OCI-LY7 (cell line): ENCODE data around the gene GABRB3.

Experiments used
- CTCF ChIP-seq: fragments of 200-600 bp; sonication (generic); conservative IDR thresholded peaks from 2 replicates; pipeline ENCODE4 v1.5.1; 2014; ENCODE audit warnings: mild to moderate bottlenecking, antibody characterized with exemption, low read length, moderate library complexity, mixed read lengths
- EZH2phosphoT487 ChIP-seq: fragments of 200-600 bp; sonication (generic); IDR thresholded peaks from 2 replicates; pipeline ENCODE4 v1.6.1; 2018; ENCODE audit warnings: low read depth, borderline replicate concordance, mild to moderate bottlenecking, mixed run types, antibody characterized with exemption, low read length, moderate library complexity, mixed read lengths

GRCh38 chr15:26781816-26782215, 8.9 kb upstream of the GABRB3 start:
- TF ChIP-seq CTCF (no peak), EZH2phosphoT487 (no peak)
